Peyer's patch (tissue), 4 donors: ENCODE measurements around the gene TLCD2.

Experiments
- POLR2A ChIP-seq, 2 donors: fragments of 450-650 bp; IDR thresholded peaks; one replicate each; pipeline ENCODE4 v1.5.1; 2017; ENCODE audit warnings: antibody characterized with exemption in 2 of 2, mild to moderate bottlenecking in 2 of 2, moderate library complexity in 2 of 2
- TF ChIP-seq, protein P1 (sequence below), 6 experiments: fragments of 450-650 bp in 4 of 6; fragments of 200-600 bp in 2 of 6; sonication (generic) in 1 of 6; IDR thresholded peaks; one replicate each; pipeline ENCODE4 v1.5.1; 2017 to 2019; ENCODE audit warnings: antibody characterized with exemption in 6 of 6, mild to moderate bottlenecking in 3 of 6, moderate library complexity in 1 of 6

DNA sequence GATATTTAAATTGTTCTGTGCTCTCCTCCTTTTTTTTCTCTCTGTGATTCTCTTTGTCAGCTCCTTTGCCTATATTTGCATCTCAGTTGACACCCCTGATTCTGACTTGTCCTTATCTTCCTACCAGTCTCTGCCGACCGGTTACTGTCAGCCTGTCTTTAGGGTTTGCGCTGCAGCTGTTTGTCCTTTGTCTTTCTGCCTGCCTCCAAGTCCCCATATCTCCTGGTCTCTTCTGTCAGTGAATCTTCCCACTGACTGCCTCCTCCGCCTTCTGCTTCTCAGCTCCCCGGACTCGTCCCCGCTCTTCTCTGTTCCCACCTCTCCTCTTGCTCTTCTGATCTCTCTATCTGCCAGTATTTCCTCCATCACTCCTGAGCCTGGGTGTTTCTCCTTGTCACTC, 5.2 kb downstream of the TLCD2 start:
- TF ChIP-seq, protein P1, sequence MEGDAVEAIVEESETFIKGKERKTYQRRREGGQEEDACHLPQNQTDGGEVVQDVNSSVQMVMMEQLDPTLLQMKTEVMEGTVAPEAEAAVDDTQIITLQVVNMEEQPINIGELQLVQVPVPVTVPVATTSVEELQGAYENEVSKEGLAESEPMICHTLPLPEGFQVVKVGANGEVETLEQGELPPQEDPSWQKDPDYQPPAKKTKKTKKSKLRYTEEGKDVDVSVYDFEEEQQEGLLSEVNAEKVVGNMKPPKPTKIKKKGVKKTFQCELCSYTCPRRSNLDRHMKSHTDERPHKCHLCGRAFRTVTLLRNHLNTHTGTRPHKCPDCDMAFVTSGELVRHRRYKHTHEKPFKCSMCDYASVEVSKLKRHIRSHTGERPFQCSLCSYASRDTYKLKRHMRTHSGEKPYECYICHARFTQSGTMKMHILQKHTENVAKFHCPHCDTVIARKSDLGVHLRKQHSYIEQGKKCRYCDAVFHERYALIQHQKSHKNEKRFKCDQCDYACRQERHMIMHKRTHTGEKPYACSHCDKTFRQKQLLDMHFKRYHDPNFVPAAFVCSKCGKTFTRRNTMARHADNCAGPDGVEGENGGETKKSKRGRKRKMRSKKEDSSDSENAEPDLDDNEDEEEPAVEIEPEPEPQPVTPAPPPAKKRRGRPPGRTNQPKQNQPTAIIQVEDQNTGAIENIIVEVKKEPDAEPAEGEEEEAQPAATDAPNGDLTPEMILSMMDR (IDR thresholded peaks at IDR 0.05): no peak
- TF ChIP-seq POLR2A (IDR thresholded peaks at IDR 0.05): no peak
